ENCODE measurements around the gene SMLR1. TPM values are rescaled to one million over a fixed set of nuclear protein-coding genes. Genes with fewer than 3 reads are reported as not detected.

The SMLR1 gene
- total RNA-seq, 1 experiment from 2014 or later = not detected

GRCh38 chr6:130863415-130864230 lies 36.4 kb downstream of the SMLR1 start:
- no peak overlapping the region for H3K4me3 ChIP-seq (replicated peaks in 1 of 2; ENCODE audit: low read depth in 1 of 2, low read length in 2 of 2)
- H3K9me2 ChIP-seq (ENCODE audit: insufficient read depth) = no peaks in the 10 kb centered on the region
- intact Hi-C loops (cut with micrococcal nuclease) = no loop called here
- no peaks in the 10 kb centered on the region for H3K27me3 ChIP-seq (ENCODE audit: insufficient read depth, low read length)
- H2AFZ ChIP-seq (ENCODE audit: low read depth, low read length, poor library complexity, severe bottlenecking) = no peak overlapping the region
- H3K9ac ChIP-seq (ENCODE audit: low read length) = no peak overlapping the region
- ChIA-PET POLR2A (no interaction called here), RAD21 (ENCODE audit: low non-redundant PET in 1 of 2, low total read pairs in 2 of 2, uncharacterized antibody in 2 of 2, unreplicated experiment in 2 of 2) (no interaction called here), CTCF (no interaction called here)
- no peaks in the 10 kb centered on the region for H3K36me3 ChIP-seq (ENCODE audit: control insufficient read depth in 1 of 2, insufficient read depth in 2 of 2, low read length in 2 of 2)
- TF ChIP-seq SIN3A (IDR thresholded peaks at IDR 0.05; ENCODE audit: low read depth) = no peak
- TF ChIP-seq MAX (IDR thresholded peaks at IDR 0.05) = no peak
- TF ChIP-seq EZH2 (IDR thresholded peaks at IDR 0.05) = no peak
- no peak for TF ChIP-seq SP1 (IDR thresholded peaks at IDR 0.05; ENCODE audit: low read depth)
- TF ChIP-seq ELF1 (IDR thresholded peaks at IDR 0.05; ENCODE audit: borderline replicate concordance, low read depth) = no peak
- H3K4me1 ChIP-seq (ENCODE audit: control insufficient read depth in 1 of 2, insufficient read depth in 2 of 2, low read length in 2 of 2) = no peaks in the 10 kb centered on the region
- no peak overlapping the region for H3K4me2 ChIP-seq (ENCODE audit: low read length)
- DNase-seq (ENCODE audit: low read depth, low spot score) (no peak), ATAC-seq (no peak)
- no peaks in the 10 kb centered on the region for H3K79me2 ChIP-seq (ENCODE audit: insufficient read depth, low read length)
- no TSS peak for BruUV-seq (replicated peaks)
- H3K27ac ChIP-seq (ENCODE audit: low read depth, low read length) = no peak overlapping the region
- no peaks in the 10 kb centered on the region for H3K9me3 ChIP-seq (ENCODE audit: control insufficient read depth in 1 of 2, insufficient read depth in 1 of 2, low read depth in 1 of 2, low read length in 2 of 2)
- no peaks in the 10 kb centered on the region for H4K20me1 ChIP-seq (ENCODE audit: insufficient read depth)

- Histone ChIP-seq H2AFZ (ENCODE audit: low read depth, low read length, poor library complexity, severe bottlenecking) (no peak overlapping the region), H3K79me2 (ENCODE audit: insufficient read depth, low read length) (no peaks in the 10 kb centered on the region), H3K36me3 (ENCODE audit: control insufficient read depth in 1 of 2, insufficient read depth in 2 of 2, low read length in 2 of 2) (no peaks in the 10 kb centered on the region), H3K27me3 (ENCODE audit: insufficient read depth, low read length) (no peaks in the 10 kb centered on the region), H3K9ac (ENCODE audit: low read length) (no peak overlapping the region), H3K9me3 (ENCODE audit: control insufficient read depth in 1 of 2, insufficient read depth in 1 of 2, low read depth in 1 of 2, low read length in 2 of 2) (no peaks in the 10 kb centered on the region), H4K20me1 (ENCODE audit: insufficient read depth) (no peaks in the 10 kb centered on the region), H3K4me1 (ENCODE audit: control insufficient read depth in 1 of 2, insufficient read depth in 2 of 2, low read length in 2 of 2) (no peaks in the 10 kb centered on the region), H3K4me2 (ENCODE audit: low read length) (no peak overlapping the region), H3K27ac (ENCODE audit: low read depth, low read length) (no peak overlapping the region), H3K4me3 (replicated peaks in 1 of 2; ENCODE audit: low read depth in 1 of 2, low read length in 2 of 2) (no peak overlapping the region), H3K9me2 (ENCODE audit: insufficient read depth) (no peaks in the 10 kb centered on the region)
- TF ChIP-seq ATF3 (IDR thresholded peaks at IDR 0.05) (no peak), POLR2AphosphoS5 (IDR thresholded peaks at IDR 0.05; ENCODE audit: low read depth, low read length) (no peak), REST (IDR thresholded peaks at IDR 0.05; ENCODE audit: low read depth) (no peak), ZFX (IDR thresholded peaks at IDR 0.05) (no peak), EZH2 (IDR thresholded peaks at IDR 0.05) (no peak), CBX3 (IDR thresholded peaks at IDR 0.05; ENCODE audit: low read depth) (no peak), YY1 (IDR thresholded peaks at IDR 0.05; ENCODE audit: extremely low read depth, insufficient replicate concordance, low read depth, low read length) (no peak), CEBPB (IDR thresholded peaks at IDR 0.05; ENCODE audit: low read depth) (no peak), ZNF274 (IDR thresholded peaks at IDR 0.05; ENCODE audit: low read depth, low read length) (no peak), TCF7L2 (IDR thresholded peaks at IDR 0.05; ENCODE audit: borderline replicate concordance, extremely low read depth, insufficient read depth, insufficient read length) (no peak), SIN3A (IDR thresholded peaks at IDR 0.05; ENCODE audit: low read depth) (no peak)
- intact Hi-C loops (cut with micrococcal nuclease) = no loop called here
- ATAC-seq = no peak
- POLR2A ChIA-PET = no interaction called here
- no peak for DNase-seq (ENCODE audit: low read depth, low spot score)
- no TSS peak for BruUV-seq (replicated peaks)
- CTCF ChIA-PET = no interaction called here
- RAD21 ChIA-PET (ENCODE audit: low non-redundant PET in 1 of 2, low total read pairs in 2 of 2, uncharacterized antibody in 2 of 2, unreplicated experiment in 2 of 2) = no interaction called here
These were observed 37.1 kb downstream of the SMLR1 start for GRCh38 chr6:130864344-130864743.

Measured in HCT116 (cell line).